Sigmoid colon (tissue), 4 donors: ENCODE data around the gene WDR37.

Experiments
- CTCF ChIP-seq, 4 experiments: fragments of 450-650 bp in 3 of 4; fragments of 200-600 bp in 1 of 4; IDR thresholded peaks; one replicate each; pipeline ENCODE4 v1.5.1; 2016 to 2019; ENCODE audit warnings: antibody characterized with exemption in 4 of 4, mild to moderate bottlenecking in 3 of 4, moderate library complexity in 2 of 4
- EP300 ChIP-seq, 4 donors: sonication (generic); formaldehyde crosslinking; IDR thresholded peaks; one replicate each; pipeline ENCODE4 v1.6.1; 2017; ENCODE audit warnings: antibody characterized with exemption in 4 of 4
- POLR2A ChIP-seq, 2 donors: fragments of 450-650 bp; IDR thresholded peaks; one replicate each; pipeline ENCODE4 v1.6.1; 2016; ENCODE audit warnings: antibody characterized with exemption in 2 of 2, mild to moderate bottlenecking in 2 of 2, moderate library complexity in 2 of 2
- POLR2AphosphoS5 ChIP-seq, 4 donors: sonication (generic); formaldehyde crosslinking; IDR thresholded peaks; one replicate each; pipeline ENCODE4 v1.6.1; 2017; ENCODE audit warnings: antibody characterized with exemption in 4 of 4

GRCh38 chr10:1045415-1045814 lies 10.8 kb upstream of the WDR37 start:
- TF ChIP-seq CTCF (IDR thresholded peaks at IDR 0.05), result no peak
- TF ChIP-seq POLR2AphosphoS5 (IDR thresholded peaks at IDR 0.05), result no peak
- no peak for TF ChIP-seq POLR2A (IDR thresholded peaks at IDR 0.05)
- no peak for TF ChIP-seq EP300 (IDR thresholded peaks at IDR 0.05)
